ENCODE results near the gene TTC27. TPM values are rescaled to one million over a fixed set of nuclear protein-coding genes. Genes with fewer than 3 reads are reported as not detected.

Gene TTC27
- total and polyA plus RNA-seq, 10 of the 15 experiments (the other 5 are each of a cell fraction or from before 2014, with no cell fraction given), result 20.4 to 34.9 (median 26.0) TPM

GRCh38 chr2:32680942-32681341 is 53.1 kb downstream of the TTC27 start:
- Histone ChIP-seq H2AFZ (ENCODE audit: control insufficient read depth, low read depth, low read length) (no peak overlapping the region), H3K27ac (ENCODE audit: control insufficient read depth, insufficient read depth) (no peak overlapping the region), H3K27me3 (replicated peaks in 1 of 2; ENCODE audit: control insufficient read depth in 2 of 2, insufficient read depth in 2 of 2, low read length in 1 of 2) (no peaks in the 10 kb centered on the region), H3K4me2 (ENCODE audit: control insufficient read depth, insufficient read depth) (no peak overlapping the region), H3K79me2 (ENCODE audit: control insufficient read depth, insufficient read depth, low read length) (no peaks in the 10 kb centered on the region), H3K9me3 (replicated peaks; ENCODE audit: control insufficient read depth, insufficient read depth, low read length) (no peaks in the 10 kb centered on the region), H3K4me3 (no peak overlapping the region), H3K36me3 (ENCODE audit: control insufficient read depth in 2 of 2, insufficient read depth in 2 of 2, low read length in 1 of 2) (peaks cover 0 to 4% of the 10 kb centered on the region in 2 experiments; a peak in 2 of 4 replicates), H4K20me1 (ENCODE audit: control insufficient read depth, insufficient read depth) (no peaks in the 10 kb centered on the region), H3K4me1 (ENCODE audit: control insufficient read depth, insufficient read depth, low read length) (no peaks in the 10 kb centered on the region), H3K9ac (ENCODE audit: control insufficient read depth, insufficient read depth, low read length) (no peak overlapping the region)
- ChIA-PET RAD21 (ENCODE audit: unreplicated experiment) (no interaction called here), CTCF (interaction anchor here (1.9 kb wide), 1 partner anchor 9 kb away, joined by 5 read pairs; no protein-coding TSS in a partner anchor), SMC1A (ENCODE audit: uncharacterized antibody, unreplicated experiment) (no interaction called here), POLR2A (interaction anchor here (0.7 kb wide), 1 partner anchor 302 kb away, joined by 3 read pairs; no protein-coding TSS in a partner anchor)
- intact Hi-C loops (cut with micrococcal nuclease; ENCODE audit: unreplicated experiment) (no loop called here), in situ Hi-C loops (cut with MboI) (no loop called here)
- TF ChIP-seq RELB (IDR thresholded peaks at IDR 0.05; ENCODE audit: low read depth) (no peak), PML (IDR thresholded peaks at IDR 0.05; ENCODE audit: low read length) (no peak), MTA3 (IDR thresholded peaks at IDR 0.05; ENCODE audit: borderline replicate concordance, low read length) (no peak), GATAD2B (conservative IDR thresholded peaks at IDR 0.05; ENCODE audit: low read depth) (no peak), CHD4 (IDR thresholded peaks at IDR 0.05) (no peak), NKRF (conservative IDR thresholded peaks at IDR 0.05) (no peak), HCFC1 (IDR thresholded peaks at IDR 0.05; ENCODE audit: low read length) (no peak), TAF1 (IDR thresholded peaks at IDR 0.05; ENCODE audit: borderline replicate concordance, low read depth, low read length) (no peak), FOXK2 (IDR thresholded peaks at IDR 0.05) (no peak), ZBED1 (IDR thresholded peaks at IDR 0.05; ENCODE audit: borderline replicate concordance) (no peak), NR2C1 (IDR thresholded peaks at IDR 0.05) (no peak), SUPT20H (IDR thresholded peaks at IDR 0.05; ENCODE audit: borderline replicate concordance, control insufficient read depth, low read depth, low read length) (no peak), FOS (IDR thresholded peaks at IDR 0.05; ENCODE audit: borderline replicate concordance, extremely low read depth, insufficient read length) (no peak), TARDBP (IDR thresholded peaks at IDR 0.05; ENCODE audit: borderline replicate concordance) (no peak), STAT3 (IDR thresholded peaks at IDR 0.05; ENCODE audit: low read depth, low read length) (no peak), USF1 (IDR thresholded peaks at IDR 0.05; ENCODE audit: borderline replicate concordance, extremely low read length, insufficient read depth, low read depth, low read length) (no peak), NFIC (IDR thresholded peaks at IDR 0.05; ENCODE audit: low read depth, low read length) (no peak)
- ATAC-seq (no peak), DNase-seq (ENCODE audit: low read depth, low spot score) (no peak), FAIRE-seq (no peak)
- TSS peak; percentile 27 for BruUV-seq (replicated peaks)
- WGBS (ENCODE audit: insufficient coverage, insufficient replicate concordance, low lambda C conversion rate, missing lambda C conversion rate), result 86% methylated on average over 4 of the region's 4 CpGs
